Body of pancreas (tissue), 4 donors: ENCODE data around the gene DUSP14. TPM values are rescaled to one million over a fixed set of nuclear protein-coding genes. Genes with fewer than 3 reads are reported as not detected.

Experiments
- ATAC-seq: fragments of 150-250 bp; one replicate; pipeline ENCODE4 v1.9.1; 2016
- DNase-seq, 4 donors: peaks; one replicate each; pipeline ENCODE4 v3.0.0-alpha.2; 2019
- H3K27ac ChIP-seq, 4 donors: fragments of 200-600 bp; sonication (generic); 1 replicate in 3 of 4; 2 replicates in 1 of 4; pipeline versions ENCODE4 v1.5.1 to v1.6.1; 2016 to 2019; ENCODE audit warnings: mild to moderate bottlenecking in 1 of 4, mixed read lengths in 1 of 4, moderate library complexity in 1 of 4
- H3K27me3 ChIP-seq, 2 donors: fragments of 200-600 bp; sonication (generic); one replicate each; pipeline ENCODE4 v1.6.0; 2016; ENCODE audit warnings: mild to moderate bottlenecking in 1 of 2
- H3K36me3 ChIP-seq, 2 donors: fragments of 200-600 bp; sonication (generic); replicated peaks in 1 of 2; 2 replicates each; pipeline ENCODE4 v1.5.1; 2016; ENCODE audit warnings: low read depth in 2 of 2; ENCODE audit not compliant: insufficient read depth in 1 of 2
- H3K4me1 ChIP-seq: fragments of 200-600 bp; sonication (generic); one replicate; pipeline ENCODE4 v1.6.0; 2016
- H3K4me3 ChIP-seq, 2 donors: fragments of 200-600 bp; sonication (generic); 1 replicate in 1 of 2; 2 replicates in 1 of 2; pipeline ENCODE4 v1.5.1; 2016 to 2019
- H3K9me3 ChIP-seq, 3 donors: fragments of 200-600 bp; sonication (generic); 1 replicate in 2 of 3; 2 replicates in 1 of 3; pipeline ENCODE4 v1.5.1; 2016
- CTCF ChIP-seq, 7 experiments: fragments of 450-650 bp in 4 of 7; fragments of 200-600 bp in 3 of 7; sonication (generic) in 3 of 7; IDR thresholded peaks; one replicate each; pipeline ENCODE4 v1.5.1; 2016 to 2019; ENCODE audit warnings: antibody characterized with exemption in 7 of 7
- POLR2A ChIP-seq, 3 donors: fragments of 450-650 bp; IDR thresholded peaks; one replicate each; pipeline ENCODE4 v1.6.1; 2016; ENCODE audit warnings: antibody characterized with exemption in 3 of 3, mild to moderate bottlenecking in 2 of 3
- WGBS, 2 donors: methylation state at CpG; one replicate each; pipeline ENCODE4 v1.1.5; 2017; 5-methylcytosine and 5-hydroxymethylcytosine counted together
- intact Hi-C: fragments of 100-400 bp; cut with DNase I; formaldehyde crosslinking; loops from one replicate; pipeline ENCODE4 v1.15.1; 2023
- total RNA-seq, 2 donors: library from RNA; depleted of rRNA; stranded (reverse); fragments of >200 nt; gene quantifications; one replicate each; pipeline ENCODE4 v1.1.0, GENCODE V29; 2016

DUSP14 gene
- total RNA-seq, 2 donors from 2014 or later, result 9.6 to 9.9 TPM

- no peaks in the 10 kb centered on the region for H3K4me1 ChIP-seq
- H3K9me3 ChIP-seq, result no peaks in the 10 kb centered on the region
- 89 to 90% methylated on average over 3 of the region's 3 CpGs for WGBS, 2 donors
- TF ChIP-seq POLR2A (IDR thresholded peaks at IDR 0.05) (no peak), CTCF (IDR thresholded peaks at IDR 0.05) (no peak)
- no peak overlapping the region for H3K27ac ChIP-seq
- intact Hi-C loops, result no loop called here
- no peaks in the 10 kb centered on the region for H3K27me3 ChIP-seq
- ATAC-seq (no peak), DNase-seq (no peak)
- H3K36me3 ChIP-seq, result peaks cover 0 to 10% of the 10 kb centered on the region in 2 donors
- no peak overlapping the region for H3K4me3 ChIP-seq
Measured at GRCh38 chr17:37463039-37463438, 26.7 kb upstream of the DUSP14 start.

GRCh38 chr17:37465069-37465616 is 24.5 kb upstream of the DUSP14 start:
- H3K27ac ChIP-seq, result no peak overlapping the region
- H3K36me3 ChIP-seq, result peaks cover under 1 to 11% of the 10 kb centered on the region in 2 donors
- DNase-seq (no peak), ATAC-seq (no peak)
- no peaks in the 10 kb centered on the region for H3K27me3 ChIP-seq
- H3K4me1 ChIP-seq, result no peaks in the 10 kb centered on the region
- intact Hi-C loops, result no loop called here
- no peak overlapping the region for H3K4me3 ChIP-seq
- WGBS, 2 donors, result 93 to 99% methylated on average over 7 of the region's 7 CpGs
- no peak for TF ChIP-seq POLR2A (IDR thresholded peaks at IDR 0.05)
- H3K9me3 ChIP-seq, result no peaks in the 10 kb centered on the region

GRCh38 chr17:37466471-37466870 is 23.2 kb upstream of the DUSP14 start:
- H3K4me3 ChIP-seq, result no peak overlapping the region
- no peaks in the 10 kb centered on the region for H3K27me3 ChIP-seq
- intact Hi-C loops, result no loop called here
- WGBS, 2 donors, result 83 to 95% methylated on average over 1 of the region's 1 CpG
- no peak overlapping the region for H3K27ac ChIP-seq
- peaks cover 10 to 15% of the 10 kb centered on the region in 2 donors for H3K36me3 ChIP-seq
- H3K4me1 ChIP-seq, result no peaks in the 10 kb centered on the region
- no peaks in the 10 kb centered on the region for H3K9me3 ChIP-seq
- TF ChIP-seq CTCF (IDR thresholded peaks at IDR 0.05), result no peak
- TF ChIP-seq POLR2A (IDR thresholded peaks at IDR 0.05), result no peak
- ATAC-seq (no peak), DNase-seq (no peak)

GRCh38 chr17:37470181-37470580 is 19.5 kb upstream of the DUSP14 start:
- no peak for ATAC-seq
- TF ChIP-seq POLR2A (IDR thresholded peaks at IDR 0.05) (no peak), CTCF (IDR thresholded peaks at IDR 0.05) (no peak)

GRCh38 chr17:37475731-37476420 is 13.8 kb upstream of the DUSP14 start:
- Histone ChIP-seq H3K4me1 (no peaks in the 10 kb centered on the region), H3K9me3 (no peaks in the 10 kb centered on the region), H3K36me3 (peaks cover 3 to 33% of the 10 kb centered on the region in 2 donors), H3K27me3 (no peaks in the 10 kb centered on the region), H3K4me3 (no peak overlapping the region), H3K27ac (no peak overlapping the region)
- intact Hi-C loops, result no loop called here
- no peak for ATAC-seq
- WGBS, 2 donors, result 76 to 100% methylated on average over 1 of the region's 1 CpG
- TF ChIP-seq POLR2A (IDR thresholded peaks at IDR 0.05), result no peak
- TF ChIP-seq CTCF (IDR thresholded peaks at IDR 0.05), result no peak
- DNase-seq, result no peak

More at GRCh38 chr17:37470181-37470580, 19.5 kb upstream of the DUSP14 start:
- 84% methylated on average over 7 of the region's 7 CpGs for WGBS, 2 donors
- H3K4me1 ChIP-seq, result no peaks in the 10 kb centered on the region
- no peaks in the 10 kb centered on the region for H3K9me3 ChIP-seq
- no peak overlapping the region for H3K4me3 ChIP-seq
- peaks cover 10 to 23% of the 10 kb centered on the region in 2 donors for H3K36me3 ChIP-seq
- DNase-seq, result no peak
- H3K27ac ChIP-seq, result no peak overlapping the region
- intact Hi-C loops, result no loop called here
- no peaks in the 10 kb centered on the region for H3K27me3 ChIP-seq
